B cell (primary cell): ENCODE measurements around the gene PLIN4.

ENCODE experiments used
- EZH2 ChIP-seq: IDR thresholded peaks from 2 replicates; pipeline ENCODE4 v1.6.1; 2012; ENCODE audit warnings: borderline replicate concordance, low read depth, mild to moderate bottlenecking, moderate library complexity, low read length; ENCODE audit not compliant: insufficient read depth, poor library complexity, severe bottlenecking
- TF ChIP-seq, protein P1 (sequence below): fragments of 200-600 bp; IDR thresholded peaks from one replicate; pipeline ENCODE4 v1.8.0; 2022; ENCODE audit warnings: antibody characterized with exemption, mild to moderate bottlenecking

DNA sequence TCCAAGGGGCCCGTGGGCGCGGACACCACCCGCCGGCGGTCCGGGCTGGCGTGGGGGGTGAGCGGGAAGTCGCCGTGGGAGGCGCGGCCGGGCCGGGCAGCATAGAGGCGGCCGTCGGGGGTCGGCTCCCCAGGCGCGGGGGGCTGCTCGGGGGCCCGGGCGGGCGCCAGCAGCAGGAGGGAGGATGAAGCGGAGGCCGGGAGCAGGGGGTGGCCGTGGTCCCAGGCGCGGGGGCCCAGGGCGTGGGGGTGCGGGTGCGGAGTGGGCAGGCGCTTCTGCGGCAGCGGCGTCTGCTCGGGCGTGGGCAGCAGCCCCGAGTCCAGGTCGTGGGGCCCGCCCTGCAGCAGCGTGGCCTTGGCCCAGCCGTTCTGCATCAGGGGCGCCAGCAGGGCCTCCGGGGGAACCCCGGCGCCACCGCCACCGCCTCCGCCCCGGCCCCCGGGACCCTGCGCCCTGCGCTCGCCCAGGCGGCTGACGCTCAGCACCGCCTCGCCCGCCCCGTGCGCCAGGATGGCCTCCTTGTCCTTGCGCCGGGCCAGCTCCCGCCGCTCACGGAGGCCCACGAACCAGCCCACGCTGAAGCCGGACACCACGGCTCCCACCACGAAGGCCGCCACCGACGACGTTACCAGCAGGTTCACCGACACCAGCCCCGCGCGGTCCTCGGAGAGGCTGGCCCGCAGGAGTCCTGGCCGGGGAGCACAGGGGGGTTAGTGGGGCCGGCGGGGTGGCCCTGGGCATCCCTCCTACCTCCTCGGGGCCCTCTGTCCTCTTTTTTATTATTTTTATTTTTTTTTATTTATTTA is 25.8 kb upstream of the PLIN4 start:
- TF ChIP-seq, protein P1, sequence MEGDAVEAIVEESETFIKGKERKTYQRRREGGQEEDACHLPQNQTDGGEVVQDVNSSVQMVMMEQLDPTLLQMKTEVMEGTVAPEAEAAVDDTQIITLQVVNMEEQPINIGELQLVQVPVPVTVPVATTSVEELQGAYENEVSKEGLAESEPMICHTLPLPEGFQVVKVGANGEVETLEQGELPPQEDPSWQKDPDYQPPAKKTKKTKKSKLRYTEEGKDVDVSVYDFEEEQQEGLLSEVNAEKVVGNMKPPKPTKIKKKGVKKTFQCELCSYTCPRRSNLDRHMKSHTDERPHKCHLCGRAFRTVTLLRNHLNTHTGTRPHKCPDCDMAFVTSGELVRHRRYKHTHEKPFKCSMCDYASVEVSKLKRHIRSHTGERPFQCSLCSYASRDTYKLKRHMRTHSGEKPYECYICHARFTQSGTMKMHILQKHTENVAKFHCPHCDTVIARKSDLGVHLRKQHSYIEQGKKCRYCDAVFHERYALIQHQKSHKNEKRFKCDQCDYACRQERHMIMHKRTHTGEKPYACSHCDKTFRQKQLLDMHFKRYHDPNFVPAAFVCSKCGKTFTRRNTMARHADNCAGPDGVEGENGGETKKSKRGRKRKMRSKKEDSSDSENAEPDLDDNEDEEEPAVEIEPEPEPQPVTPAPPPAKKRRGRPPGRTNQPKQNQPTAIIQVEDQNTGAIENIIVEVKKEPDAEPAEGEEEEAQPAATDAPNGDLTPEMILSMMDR, result no peak
- no peak for TF ChIP-seq EZH2
